Thoracic aorta (tissue), 2 donors: Measurements from ENCODE around the gene ARTN. TPM values are rescaled to one million over a fixed set of nuclear protein-coding genes. Genes with fewer than 3 reads are reported as not detected.
A peak's percentile ranks its signal among the peaks of the same experiment; 100 is the strongest.

Source experiments
- ATAC-seq: fragments of 150-250 bp; one replicate; pipeline ENCODE4 v1.8.0; 2017; ENCODE audit warnings: low read depth; ENCODE audit not compliant: insufficient number of reproducible peaks, low FRiP score
- DNase-seq: peaks from one replicate; pipeline ENCODE4 v3.0.0-alpha.2; 2020; ENCODE audit warnings: low spot score
- H3K27ac ChIP-seq, 2 donors: fragments of 200-600 bp; sonication (generic); 1 replicate in 1 of 2; 2 replicates in 1 of 2; pipeline ENCODE4 v1.5.1; 2016; ENCODE audit warnings: mild to moderate bottlenecking in 2 of 2, moderate library complexity in 2 of 2
- H3K27me3 ChIP-seq: fragments of 200-600 bp; sonication (generic); replicated peaks from 2 replicates; pipeline ENCODE4 v1.6.0; 2016; ENCODE audit warnings: mild to moderate bottlenecking; ENCODE audit not compliant: insufficient read depth
- H3K36me3 ChIP-seq: fragments of 200-600 bp; sonication (generic); one replicate; pipeline ENCODE4 v1.5.1; 2016
- H3K4me1 ChIP-seq, 2 donors: fragments of 200-600 bp; sonication (generic); 1 replicate in 1 of 2; 2 replicates in 1 of 2; pipeline versions ENCODE4 v1.5.1 to v1.6.0; 2016; ENCODE audit warnings: low read depth in 2 of 2, mild to moderate bottlenecking in 1 of 2; ENCODE audit not compliant: control insufficient read depth in 1 of 2
- H3K4me3 ChIP-seq: fragments of 200-600 bp; sonication (generic); 2 replicates; pipeline ENCODE4 v1.5.1; 2016; ENCODE audit warnings: mild to moderate bottlenecking
- H3K9me3 ChIP-seq: fragments of 200-600 bp; sonication (generic); 2 replicates; pipeline ENCODE4 v1.5.1; 2016
- total RNA-seq, 2 donors: library from RNA; depleted of rRNA; stranded (reverse); fragments of >200 nt; gene quantifications; one replicate each; pipeline versions ENCODE4 v1.1.0 to v1.2.3, GENCODE V29; 2016
- TF ChIP-seq, protein P1 (sequence below): fragments of 200-600 bp; sonication (generic); IDR thresholded peaks from one replicate; pipeline ENCODE4 v1.5.1; 2019; ENCODE audit warnings: antibody characterized with exemption

The ARTN gene
- total RNA-seq, 2 donors from 2014 or later = 3.8 to 6.1 TPM

DNA sequence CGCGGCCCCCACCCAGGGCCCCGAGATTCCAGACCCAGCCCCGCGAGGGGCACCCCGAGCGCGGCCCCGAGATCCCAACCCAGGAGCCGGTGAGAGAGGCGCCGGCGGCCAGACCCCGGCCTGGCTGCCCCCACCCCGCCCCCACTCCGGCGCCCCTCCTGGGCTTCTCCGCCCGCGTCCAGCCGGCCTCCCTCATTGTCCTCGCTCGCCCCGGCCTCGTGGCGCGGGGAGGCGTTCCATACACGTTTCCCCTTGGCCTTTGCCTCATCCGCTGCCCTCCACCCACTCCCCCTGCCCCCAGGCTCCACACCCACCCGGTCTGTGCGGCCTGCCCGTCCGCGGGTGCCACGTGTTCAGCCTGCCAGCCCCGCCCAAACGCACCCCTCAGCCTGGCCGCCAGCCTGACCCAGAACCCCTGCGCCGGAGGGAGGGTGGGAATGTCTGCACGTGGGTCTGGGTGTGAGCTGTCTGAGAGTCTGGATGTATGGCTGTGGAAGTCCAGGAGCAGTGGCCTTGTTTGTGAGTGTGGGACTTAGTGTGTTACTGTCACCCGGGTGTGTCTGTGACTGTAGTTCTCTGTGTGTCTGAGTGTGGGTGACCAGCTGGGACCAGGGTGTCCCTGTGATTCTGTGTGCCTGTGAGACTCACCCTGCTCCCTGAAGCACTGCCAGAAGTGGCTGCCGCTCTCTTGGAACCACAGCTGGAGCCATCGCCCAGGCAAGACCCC is 46.1 kb downstream of the ARTN start:
- Histone ChIP-seq H3K4me3 (peak overlapping the region; percentile 82), H3K27me3 (no peaks in the 10 kb centered on the region), H3K4me1 (peaks cover 29 to 45% of the 10 kb centered on the region in 2 donors), H3K9me3 (no peaks in the 10 kb centered on the region), H3K36me3 (peaks cover 11% of the 10 kb centered on the region), H3K27ac (peak overlapping the region; percentile 9 to 34)
- ATAC-seq = no peak
- TF ChIP-seq, protein P1, sequence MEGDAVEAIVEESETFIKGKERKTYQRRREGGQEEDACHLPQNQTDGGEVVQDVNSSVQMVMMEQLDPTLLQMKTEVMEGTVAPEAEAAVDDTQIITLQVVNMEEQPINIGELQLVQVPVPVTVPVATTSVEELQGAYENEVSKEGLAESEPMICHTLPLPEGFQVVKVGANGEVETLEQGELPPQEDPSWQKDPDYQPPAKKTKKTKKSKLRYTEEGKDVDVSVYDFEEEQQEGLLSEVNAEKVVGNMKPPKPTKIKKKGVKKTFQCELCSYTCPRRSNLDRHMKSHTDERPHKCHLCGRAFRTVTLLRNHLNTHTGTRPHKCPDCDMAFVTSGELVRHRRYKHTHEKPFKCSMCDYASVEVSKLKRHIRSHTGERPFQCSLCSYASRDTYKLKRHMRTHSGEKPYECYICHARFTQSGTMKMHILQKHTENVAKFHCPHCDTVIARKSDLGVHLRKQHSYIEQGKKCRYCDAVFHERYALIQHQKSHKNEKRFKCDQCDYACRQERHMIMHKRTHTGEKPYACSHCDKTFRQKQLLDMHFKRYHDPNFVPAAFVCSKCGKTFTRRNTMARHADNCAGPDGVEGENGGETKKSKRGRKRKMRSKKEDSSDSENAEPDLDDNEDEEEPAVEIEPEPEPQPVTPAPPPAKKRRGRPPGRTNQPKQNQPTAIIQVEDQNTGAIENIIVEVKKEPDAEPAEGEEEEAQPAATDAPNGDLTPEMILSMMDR = no peak
- DNase-seq = no peak

DNA sequence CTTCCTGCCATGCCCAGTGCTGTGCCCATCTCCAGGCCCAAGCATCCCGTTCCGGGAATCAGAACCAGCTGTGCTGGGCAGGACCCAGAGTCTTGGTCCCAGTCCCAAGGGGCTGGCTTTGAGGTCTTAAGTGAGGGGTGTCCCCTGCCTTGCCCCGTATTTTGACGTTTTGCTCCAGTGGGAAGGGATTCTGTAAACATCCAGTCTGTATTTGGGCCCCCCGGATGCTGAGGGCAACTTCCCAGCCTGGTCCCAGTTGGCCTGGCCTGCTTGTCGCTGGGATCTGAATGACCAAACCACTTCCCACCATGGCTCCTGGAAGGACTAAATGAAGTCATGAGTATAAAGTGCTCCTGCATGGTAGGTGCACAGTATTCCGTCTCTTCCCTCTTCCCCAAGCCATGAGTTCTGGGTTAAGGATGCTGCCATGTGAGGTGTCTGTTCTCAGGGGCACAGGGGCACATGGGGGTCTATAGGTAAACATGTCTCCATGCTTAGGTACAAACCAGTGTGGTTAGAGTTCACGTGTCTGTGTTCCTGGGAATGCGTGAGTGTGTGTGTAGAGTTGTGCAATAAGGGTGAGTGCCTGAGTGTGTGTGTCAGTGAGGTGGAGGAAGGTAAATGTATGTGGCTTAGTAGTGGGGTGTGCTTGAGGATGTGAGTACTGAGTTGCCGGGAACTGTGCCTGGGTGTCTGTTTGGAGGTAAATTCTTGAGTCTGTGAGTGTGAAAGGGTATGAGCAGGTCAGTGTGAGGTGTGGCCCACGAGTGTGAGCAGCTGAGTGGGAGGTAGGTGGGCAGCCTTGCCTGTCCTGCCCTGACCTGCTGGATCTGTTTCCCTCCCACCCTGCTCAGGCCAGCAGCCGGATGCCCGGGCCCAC is 46.9 kb downstream of the ARTN start:
- no peak for DNase-seq

DNA sequence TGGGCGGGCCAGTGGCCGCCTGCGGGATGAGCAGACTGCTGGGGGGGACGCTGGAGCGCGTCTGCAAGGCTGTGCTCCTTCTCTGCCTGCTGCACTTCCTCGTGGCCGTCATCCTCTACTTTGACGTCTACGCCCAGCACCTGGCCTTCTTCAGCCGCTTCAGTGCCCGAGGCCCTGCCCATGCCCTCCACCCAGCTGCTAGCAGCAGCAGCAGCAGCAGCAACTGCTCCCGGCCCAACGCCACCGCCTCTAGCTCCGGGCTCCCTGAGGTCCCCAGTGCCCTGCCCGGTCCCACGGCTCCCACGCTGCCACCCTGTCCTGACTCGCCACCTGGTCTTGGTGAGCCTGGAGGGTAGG is 47.5 kb downstream of the ARTN start:
- H3K27ac ChIP-seq = no peak overlapping the region
- no peaks in the 10 kb centered on the region for H3K9me3 ChIP-seq
- TF ChIP-seq, protein P1 = no peak
- H3K4me3 ChIP-seq = no peak overlapping the region
- H3K4me1 ChIP-seq = peaks cover 22 to 37% of the 10 kb centered on the region in 2 donors
- ATAC-seq (no peak), DNase-seq (no peak)
- H3K27me3 ChIP-seq = no peaks in the 10 kb centered on the region
- H3K36me3 ChIP-seq = peaks cover 11% of the 10 kb centered on the region

More for the DNA sequence above, 46.9 kb downstream of the ARTN start:
- Histone ChIP-seq H3K4me1 (peaks cover 28 to 43% of the 10 kb centered on the region in 2 donors), H3K9me3 (no peaks in the 10 kb centered on the region), H3K27me3 (no peaks in the 10 kb centered on the region), H3K27ac (peak overlapping the region in 1 of 2 donors; percentile 9), H3K36me3 (peaks cover 11% of the 10 kb centered on the region), H3K4me3 (peak overlapping the region; percentile 82)
- TF ChIP-seq, protein P1 = no peak
- no peak for ATAC-seq

DNA sequence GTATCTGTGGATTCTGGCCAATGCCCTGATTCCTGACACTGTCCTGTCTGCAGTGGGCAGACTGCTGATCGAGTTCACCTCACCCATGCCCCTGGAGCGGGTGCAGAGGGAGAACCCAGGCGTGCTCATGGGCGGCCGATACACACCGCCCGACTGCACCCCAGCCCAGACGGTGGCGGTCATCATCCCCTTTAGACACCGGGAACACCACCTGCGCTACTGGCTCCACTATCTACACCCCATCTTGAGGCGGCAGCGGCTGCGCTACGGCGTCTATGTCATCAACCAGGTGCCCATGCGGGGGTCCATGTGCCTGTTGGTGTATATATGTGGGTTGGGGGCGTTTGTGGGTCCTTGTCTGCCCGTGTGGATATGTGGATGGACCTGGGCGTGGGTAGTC is 48.0 kb downstream of the ARTN start:
- Histone ChIP-seq H3K27me3 (no peaks in the 10 kb centered on the region), H3K4me3 (no peak overlapping the region), H3K9me3 (no peaks in the 10 kb centered on the region), H3K4me1 (peaks cover 17 to 32% of the 10 kb centered on the region in 2 donors), H3K27ac (no peak overlapping the region), H3K36me3 (peaks cover 8% of the 10 kb centered on the region)
- TF ChIP-seq, protein P1 = no peak
- DNase-seq (no peak), ATAC-seq (no peak)

DNA sequence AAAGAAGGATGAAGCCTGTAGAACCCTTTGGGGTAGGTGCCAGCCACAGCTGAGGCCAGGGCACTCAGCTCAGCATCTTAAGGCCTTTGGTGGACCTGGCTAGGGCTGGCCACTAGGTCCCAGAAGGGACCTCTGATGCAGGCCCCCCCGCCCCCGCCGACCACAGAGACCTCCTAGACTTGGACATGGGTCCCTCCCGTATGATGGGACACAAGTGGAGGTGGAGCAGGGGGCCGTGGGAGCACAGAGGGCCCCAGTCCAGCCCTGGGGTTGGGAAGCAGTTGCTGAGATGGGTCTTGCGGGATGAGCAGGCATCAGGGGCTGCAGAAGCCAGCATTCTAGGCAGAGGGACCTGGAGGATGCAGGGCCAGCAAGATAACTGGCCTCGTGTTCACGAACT is 48.6 kb downstream of the ARTN start:
- no peak overlapping the region for H3K27ac ChIP-seq
- H3K27me3 ChIP-seq = no peaks in the 10 kb centered on the region
- ATAC-seq (no peak), DNase-seq (no peak)
- TF ChIP-seq, protein P1 = no peak
- peaks cover 12 to 27% of the 10 kb centered on the region in 2 donors for H3K4me1 ChIP-seq
- H3K36me3 ChIP-seq = peaks cover 3% of the 10 kb centered on the region
- no peaks in the 10 kb centered on the region for H3K9me3 ChIP-seq
- no peak overlapping the region for H3K4me3 ChIP-seq
